Right lobe of liver (tissue), 4 donors: ENCODE measurements around the gene LIN7C.

Experiments used
- CTCF ChIP-seq, 4 donors: fragments of 200-600 bp in 3 of 4; fragments of 450-650 bp in 1 of 4; IDR thresholded peaks; one replicate each; pipeline versions ENCODE4 v1.5.1 to v1.8.0; 2016 to 2022; ENCODE audit warnings: antibody characterized with exemption in 4 of 4, mild to moderate bottlenecking in 2 of 4
- POLR2A ChIP-seq: fragments of 450-650 bp; IDR thresholded peaks from one replicate; pipeline ENCODE4 v1.6.1; 2017; ENCODE audit warnings: antibody characterized with exemption, mild to moderate bottlenecking
- donor health status: DM: no; HTN: no; CAD: no.
- donor health status: DM: no; HTN: no; CAD: no.
- donor health status: DM: no; HTN: yes; CAD: no.

- no peak for TF ChIP-seq CTCF (IDR thresholded peaks at IDR 0.05)
- no peak for TF ChIP-seq POLR2A
Observed at GRCh38 chr11:27524155-27524554, 17.6 kb upstream of the LIN7C start.
